HG03159 (cell line): Measurements from ENCODE around the gene FCGR3A.

ENCODE experiments used
- ATAC-seq: cut with Tn5 transposase; IDR thresholded peaks from one replicate; pipeline ENCODE4 v1.9.1; 2021; ENCODE audit warnings: mild to moderate bottlenecking, moderate library complexity; ENCODE audit not compliant: unreplicated experiment

Gene FCGR3A

DNA sequence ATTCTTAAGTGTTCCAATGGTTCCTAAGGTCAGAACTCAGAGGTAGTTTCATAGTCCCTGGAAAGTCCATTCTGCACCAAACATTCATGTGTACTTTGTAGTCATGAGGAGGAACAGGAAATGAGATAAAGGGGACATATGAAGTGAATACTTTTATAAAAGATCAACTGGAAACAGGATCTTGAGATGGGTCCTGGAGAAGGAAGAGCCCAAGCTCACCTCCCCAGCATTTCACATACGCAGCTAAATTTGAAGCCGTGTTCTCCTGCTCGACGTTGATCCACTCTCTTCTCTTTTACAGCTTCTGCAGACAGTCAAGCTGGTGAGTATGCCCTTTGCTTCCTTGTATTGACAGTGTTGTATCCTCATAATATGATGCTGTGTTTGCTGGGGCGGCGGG is 43.9 kb downstream of the FCGR3A start:
- ATAC-seq: no peak

DNA sequence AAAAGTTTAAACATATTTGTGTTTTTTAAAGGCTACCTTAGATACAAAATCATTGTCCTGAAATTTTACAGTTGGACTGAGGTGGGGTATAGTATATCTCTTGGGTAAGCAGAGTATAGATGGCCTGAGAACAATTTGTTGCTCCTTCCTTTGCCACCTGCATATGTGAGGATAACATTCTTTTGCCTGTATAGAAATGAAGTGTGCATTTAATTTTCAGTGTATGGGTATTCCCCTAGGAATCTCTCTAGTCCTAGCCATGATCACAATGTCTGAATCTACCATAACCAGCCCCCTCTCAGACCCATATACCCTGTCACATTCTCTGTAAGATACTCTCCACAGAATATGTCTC is 46.2 kb downstream of the FCGR3A start:
- ATAC-seq: no peak

DNA sequence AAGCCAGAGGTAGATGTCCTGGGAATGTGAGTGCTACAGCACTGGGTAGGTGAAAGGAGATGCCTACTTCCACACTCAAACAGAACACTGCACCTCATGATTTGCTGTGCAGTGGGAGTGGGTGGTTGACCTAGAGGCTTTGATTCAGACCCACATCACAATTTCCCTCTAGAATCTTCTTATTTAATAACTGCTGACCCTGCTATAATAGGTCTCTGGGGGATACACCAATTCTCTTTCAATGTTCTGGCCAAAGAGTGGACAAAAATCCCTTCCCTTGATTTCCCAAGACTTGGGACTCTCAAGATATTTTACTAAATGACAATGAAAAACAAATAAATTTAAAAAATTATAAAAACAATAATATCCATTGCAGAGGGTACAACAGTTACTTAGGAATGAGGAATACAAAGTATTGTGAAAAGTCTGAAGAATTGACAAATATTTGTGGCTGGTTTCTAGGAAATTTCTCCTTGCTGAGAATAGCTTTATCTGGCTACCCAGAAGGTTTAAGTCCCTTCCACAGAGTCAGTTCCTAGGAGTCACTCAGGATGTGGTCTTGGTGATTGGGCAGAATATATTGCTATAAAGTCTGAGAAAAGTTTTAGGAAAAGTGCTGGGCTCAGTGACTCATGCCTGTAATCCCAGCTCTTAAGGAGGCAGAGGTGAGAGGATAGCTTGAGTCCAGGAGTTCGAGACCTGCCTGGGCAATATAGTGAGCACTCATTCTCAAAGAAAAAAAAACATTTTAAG is 46.8 kb downstream of the FCGR3A start:
- no peak for ATAC-seq

DNA sequence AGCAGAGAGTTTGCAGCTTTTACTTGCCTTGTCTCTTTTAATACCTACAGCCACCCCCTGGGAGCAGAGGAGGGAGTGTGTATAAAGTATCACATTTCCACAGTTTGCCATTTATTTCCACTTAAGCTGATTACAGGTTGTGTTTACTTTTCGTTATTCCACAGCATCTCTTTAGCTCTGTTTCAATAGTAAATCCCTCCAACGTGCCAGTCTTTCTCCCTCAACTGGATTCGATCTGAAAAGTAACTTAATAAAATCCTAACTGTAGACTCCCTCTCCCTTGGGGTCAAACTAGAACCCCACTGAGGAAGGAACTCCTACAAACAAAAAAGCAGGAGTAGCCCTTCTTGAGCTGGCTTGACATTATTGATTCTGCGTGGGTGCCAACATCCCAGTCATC is 47.4 kb downstream of the FCGR3A start:
- ATAC-seq: no peak

DNA sequence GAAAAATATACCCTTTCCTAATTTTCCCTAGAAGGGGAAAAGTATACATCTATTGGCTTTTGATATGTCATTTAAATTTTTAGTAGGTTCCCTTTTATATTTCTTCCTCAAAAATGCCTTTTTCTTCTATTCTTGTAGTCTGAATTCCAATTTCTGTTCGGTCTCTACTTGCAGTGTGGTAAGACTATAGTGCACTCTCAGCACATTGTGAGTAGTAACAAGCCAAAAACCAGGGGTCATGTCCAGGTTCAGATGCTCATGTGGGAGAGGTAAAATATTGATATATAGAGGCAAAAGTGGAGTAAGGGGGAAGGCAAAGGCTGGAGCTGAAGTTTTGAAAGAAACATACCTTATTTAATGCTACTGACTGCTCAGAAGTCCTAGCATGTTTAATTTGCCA is 48.4 kb downstream of the FCGR3A start:
- ATAC-seq: no peak

DNA sequence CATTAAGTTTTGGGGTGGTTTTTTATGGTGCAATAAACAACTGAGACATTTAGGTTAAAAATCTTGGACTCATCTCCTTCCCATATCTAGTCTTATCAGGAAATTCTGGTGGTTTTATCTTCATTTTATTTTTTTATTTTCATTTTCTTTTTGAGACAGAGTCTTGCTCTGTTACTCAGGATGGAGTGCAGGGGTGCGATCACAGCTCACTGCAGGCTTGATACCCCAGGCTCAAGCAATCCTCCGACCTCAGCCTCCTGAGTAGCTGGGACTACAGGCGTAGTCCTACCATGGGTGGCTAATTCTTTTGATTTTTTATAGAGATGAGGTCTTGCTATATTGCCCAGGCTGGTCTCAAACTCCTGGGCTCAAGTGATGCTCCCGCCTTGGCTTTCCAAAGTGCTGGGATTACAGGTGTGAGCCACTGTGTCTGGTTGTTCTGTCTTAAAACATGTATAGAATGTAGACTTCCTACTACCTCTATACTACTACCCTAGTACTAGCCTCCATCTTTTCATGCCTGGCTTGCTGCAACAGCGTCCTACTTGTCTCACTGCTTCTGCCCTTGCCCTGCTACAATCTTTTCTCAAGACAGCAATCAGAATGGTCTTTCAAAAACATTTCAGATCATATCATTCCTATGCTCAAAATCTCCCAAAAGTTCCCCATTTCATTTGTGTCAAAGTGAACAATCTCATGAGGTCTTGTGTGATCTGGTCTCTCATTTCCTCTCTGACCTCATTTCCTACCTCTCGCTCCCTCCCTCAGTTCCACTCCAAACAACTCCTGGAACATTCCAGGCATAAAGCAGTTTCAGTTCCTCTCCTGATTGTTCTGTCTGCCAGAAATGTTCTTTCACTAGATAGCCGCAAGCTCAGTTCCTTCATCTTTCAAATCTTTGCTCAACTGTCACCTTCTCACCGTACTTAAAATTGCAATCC is 50.2 kb downstream of the FCGR3A start:
- no peak for ATAC-seq

DNA sequence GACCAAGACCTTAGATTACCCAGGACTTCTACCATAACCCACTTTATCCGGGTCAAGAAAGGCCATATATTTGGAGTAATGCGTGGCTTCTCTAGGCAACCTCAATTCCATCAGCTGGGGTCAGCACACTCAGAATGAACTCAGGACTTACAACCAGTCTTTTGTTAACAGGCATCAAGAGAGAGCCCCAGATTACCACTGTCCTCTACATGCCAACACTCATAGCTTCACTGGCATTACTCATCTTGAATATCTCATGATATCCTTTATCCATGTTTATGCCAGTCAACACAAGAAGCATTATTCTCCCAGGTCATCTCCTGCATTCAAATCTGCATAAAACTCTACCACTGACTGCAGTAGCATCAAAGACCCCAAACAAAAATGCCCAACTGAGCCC is 51.0 kb downstream of the FCGR3A start:
- ATAC-seq: no peak

DNA sequence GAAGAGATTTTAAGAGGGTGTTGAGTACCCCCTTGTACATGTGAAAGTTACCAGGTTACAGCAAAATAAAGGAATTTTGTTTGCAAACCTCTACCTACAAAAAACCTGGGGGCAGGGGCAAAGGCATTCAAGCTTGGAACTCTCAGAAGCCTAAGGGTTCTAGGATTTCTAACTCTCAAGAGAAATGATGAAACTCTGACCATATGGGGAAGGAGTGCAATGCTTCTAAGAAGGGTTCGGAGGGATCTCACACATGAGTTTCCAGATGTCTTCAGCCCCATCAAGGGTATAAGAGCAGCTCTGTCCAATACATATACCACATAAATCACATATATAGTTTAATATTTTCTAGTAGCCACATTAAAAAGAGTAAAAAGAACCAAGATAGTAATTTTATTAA is 51.7 kb downstream of the FCGR3A start:
- ATAC-seq: no peak

DNA sequence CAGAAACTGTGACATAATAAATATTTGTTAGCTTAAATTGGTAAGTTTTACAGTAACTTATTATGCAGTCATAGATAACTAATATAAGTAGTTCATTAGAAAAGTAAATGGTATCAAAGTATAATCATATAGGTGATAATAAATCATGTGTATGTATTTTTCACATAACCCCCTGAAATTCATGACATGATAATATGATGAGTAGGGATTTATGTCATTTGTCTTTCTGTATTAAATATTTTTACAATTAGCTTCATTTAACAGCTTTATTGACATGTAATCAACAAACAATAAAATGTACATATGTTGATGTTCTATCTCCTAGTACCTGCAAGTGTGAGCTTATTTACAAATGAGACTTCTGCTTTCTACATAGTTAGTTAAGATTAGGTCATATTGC is 54.1 kb downstream of the FCGR3A start:
- ATAC-seq: no peak

DNA sequence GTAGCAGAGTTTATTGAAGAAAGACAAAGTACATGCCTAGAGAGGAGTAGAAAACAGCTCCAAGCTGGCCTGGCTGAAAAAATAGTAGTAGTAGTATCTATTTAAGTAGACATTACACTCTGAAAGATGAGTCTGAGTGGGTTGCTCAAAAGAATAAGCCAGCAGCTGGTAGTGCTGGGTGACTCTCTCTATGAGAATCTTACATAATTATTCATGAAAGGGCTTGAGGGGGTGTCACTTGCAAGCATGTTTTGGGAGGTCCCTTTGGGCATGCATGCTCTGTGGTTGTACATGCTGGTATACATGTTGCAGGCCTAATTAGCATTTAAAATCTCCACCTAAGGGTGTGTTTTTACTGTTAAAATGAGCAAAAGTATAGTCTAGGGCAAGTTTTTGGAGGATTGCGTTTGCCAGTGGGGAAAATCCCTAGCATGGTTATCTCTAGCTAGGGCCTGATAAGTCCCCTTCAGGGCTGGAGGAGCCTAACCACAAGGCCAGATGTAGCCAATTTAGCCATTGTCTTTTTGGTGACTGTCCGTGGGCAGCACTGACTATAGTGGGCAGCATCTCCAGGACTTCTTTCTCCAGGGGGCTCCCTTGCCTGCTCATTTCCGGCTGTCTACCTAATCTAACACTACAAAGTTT is 55.4 kb downstream of the FCGR3A start:
- no peak for ATAC-seq

DNA sequence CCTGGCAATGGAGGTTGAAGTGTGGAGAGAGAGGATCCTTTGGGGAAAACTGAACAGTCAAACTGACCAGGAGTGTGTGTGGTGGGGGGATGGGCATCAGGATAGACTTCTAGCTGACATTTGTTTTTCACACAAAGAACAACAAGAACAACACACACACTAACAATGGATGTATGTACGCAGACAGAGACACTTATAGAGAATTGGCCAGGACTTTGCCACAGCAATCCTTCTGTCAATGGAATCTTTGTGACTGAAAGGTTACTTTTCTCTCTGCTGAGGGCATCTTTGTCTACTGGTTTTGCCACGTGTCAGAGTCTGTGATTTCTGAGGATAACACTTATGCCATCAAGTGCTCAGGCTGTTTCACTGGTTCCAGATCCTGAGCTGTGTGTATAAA is 56.8 kb downstream of the FCGR3A start:
- ATAC-seq: no peak
